ENCODE measurements around the gene KRTAP10-6.

The KRTAP10-6 gene

DNA sequence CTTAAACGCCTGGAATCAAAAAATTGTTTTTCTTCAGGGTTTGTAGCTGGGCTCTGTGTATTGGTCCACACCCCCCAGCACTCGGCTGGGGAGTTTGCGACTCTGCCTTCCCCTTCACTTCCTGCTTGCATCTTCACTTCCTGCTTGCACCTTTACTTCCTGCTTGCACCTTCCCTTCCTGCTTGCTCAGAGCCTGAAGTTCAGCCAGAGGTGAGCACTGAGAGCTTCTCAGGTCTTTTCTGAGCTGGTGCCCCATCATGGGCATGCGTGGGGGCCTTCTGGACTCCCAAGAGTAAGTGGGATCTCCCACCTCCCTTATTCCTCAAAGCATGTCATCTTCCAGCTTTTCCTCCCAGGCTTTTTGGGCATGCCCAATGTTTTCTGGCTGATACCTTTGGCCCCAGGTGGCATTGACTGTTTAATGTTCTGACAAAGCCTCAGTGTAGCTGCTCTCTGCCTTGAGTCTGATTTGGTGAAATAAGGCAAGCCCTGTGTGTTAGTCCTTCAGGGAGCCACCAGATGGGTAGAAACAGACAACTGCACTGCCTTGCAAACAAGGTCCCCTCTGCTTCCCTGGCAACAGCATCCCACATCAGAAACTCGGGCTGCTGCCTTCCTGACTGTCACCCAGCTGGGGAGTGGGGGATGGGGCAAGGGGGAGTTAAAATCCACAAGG is 44.5 kb downstream of the KRTAP10-6 start:
- no peak for DNase-seq (ENCODE audit: low spot score)
- TF ChIP-seq, protein P1, sequence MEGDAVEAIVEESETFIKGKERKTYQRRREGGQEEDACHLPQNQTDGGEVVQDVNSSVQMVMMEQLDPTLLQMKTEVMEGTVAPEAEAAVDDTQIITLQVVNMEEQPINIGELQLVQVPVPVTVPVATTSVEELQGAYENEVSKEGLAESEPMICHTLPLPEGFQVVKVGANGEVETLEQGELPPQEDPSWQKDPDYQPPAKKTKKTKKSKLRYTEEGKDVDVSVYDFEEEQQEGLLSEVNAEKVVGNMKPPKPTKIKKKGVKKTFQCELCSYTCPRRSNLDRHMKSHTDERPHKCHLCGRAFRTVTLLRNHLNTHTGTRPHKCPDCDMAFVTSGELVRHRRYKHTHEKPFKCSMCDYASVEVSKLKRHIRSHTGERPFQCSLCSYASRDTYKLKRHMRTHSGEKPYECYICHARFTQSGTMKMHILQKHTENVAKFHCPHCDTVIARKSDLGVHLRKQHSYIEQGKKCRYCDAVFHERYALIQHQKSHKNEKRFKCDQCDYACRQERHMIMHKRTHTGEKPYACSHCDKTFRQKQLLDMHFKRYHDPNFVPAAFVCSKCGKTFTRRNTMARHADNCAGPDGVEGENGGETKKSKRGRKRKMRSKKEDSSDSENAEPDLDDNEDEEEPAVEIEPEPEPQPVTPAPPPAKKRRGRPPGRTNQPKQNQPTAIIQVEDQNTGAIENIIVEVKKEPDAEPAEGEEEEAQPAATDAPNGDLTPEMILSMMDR (IDR thresholded peaks at IDR 0.05; ENCODE audit: extremely low read depth, insufficient read depth, missing control alignments): no peak
- in situ Hi-C loops (cut with MboI; ENCODE audit: low pct_unique_long_range_greater_than_20kb, low sequenced_read_pairs, unreplicated experiment): no loop called here

DNA sequence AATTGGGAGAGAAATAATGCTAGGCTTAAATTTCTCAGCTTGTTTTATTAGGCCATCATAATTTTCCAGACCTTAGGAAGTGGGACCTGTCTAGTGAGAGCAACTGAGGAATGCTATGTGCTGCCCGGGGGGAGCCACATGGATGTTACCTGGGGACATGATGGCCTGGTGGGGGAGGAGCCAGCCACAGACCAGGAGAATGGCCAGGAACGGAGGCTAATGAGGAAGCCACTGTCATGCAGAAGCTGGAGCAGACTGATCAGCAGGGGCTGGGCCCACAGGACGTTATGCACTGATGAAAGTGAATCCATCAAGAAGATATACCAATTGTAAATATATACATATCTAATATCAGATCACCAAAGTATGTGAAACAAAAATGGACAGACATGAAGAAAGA is 47.7 kb downstream of the KRTAP10-6 start:
- DNase-seq (ENCODE audit: low spot score): no peak
- TF ChIP-seq, protein P1 (IDR thresholded peaks at IDR 0.05; ENCODE audit: extremely low read depth, insufficient read depth, missing control alignments): no peak
- in situ Hi-C loops (cut with MboI; ENCODE audit: low pct_unique_long_range_greater_than_20kb, low sequenced_read_pairs, unreplicated experiment): no loop called here

DNA sequence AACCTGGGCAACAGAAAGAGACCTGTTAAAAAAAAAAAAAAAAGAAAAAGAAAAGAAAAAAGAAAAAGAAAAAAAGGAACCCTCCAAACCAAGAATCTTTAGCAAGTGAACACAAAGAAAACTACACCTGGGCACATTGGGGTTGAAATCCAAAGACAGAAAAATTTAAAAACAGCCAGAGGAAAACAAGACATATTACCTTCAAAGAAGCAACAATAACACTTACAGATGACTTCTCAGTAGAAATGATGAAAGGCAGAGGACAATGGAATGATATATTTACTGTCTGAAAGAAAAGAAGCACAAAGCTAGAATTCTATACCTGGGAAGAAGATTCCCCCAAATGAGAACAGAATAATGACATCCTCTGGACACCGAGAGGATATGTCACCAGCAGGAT is 49.6 kb downstream of the KRTAP10-6 start:
- TF ChIP-seq, protein P1 (IDR thresholded peaks at IDR 0.05; ENCODE audit: extremely low read depth, insufficient read depth, missing control alignments): no peak
- in situ Hi-C loops (cut with MboI; ENCODE audit: low pct_unique_long_range_greater_than_20kb, low sequenced_read_pairs, unreplicated experiment): no loop called here
- no peak for DNase-seq (ENCODE audit: low spot score)

Data from GM13977 (cell line).